WERI-Rb-1 (cell line): ENCODE measurements around the gene SMYD3.

Experiments
- DNase-seq: peaks from one replicate; pipeline ENCODE4 v3.0.0-alpha.2; 2020
- H3K27ac ChIP-seq: fragments of 250-450 bp; sonication (Bioruptor Pico); 2 replicates; pipeline ENCODE4 v1.5.1; 2020; ENCODE audit warnings: mild to moderate bottlenecking, moderate library complexity
- H3K27me3 ChIP-seq: fragments of 250-450 bp; sonication (Bioruptor Pico); 2 replicates; pipeline ENCODE4 v1.5.1; 2021; ENCODE audit warnings: mild to moderate bottlenecking, low read depth, moderate library complexity; ENCODE audit not compliant: insufficient read depth, severe bottlenecking
- H3K36me3 ChIP-seq: fragments of 250-450 bp; sonication (Bioruptor Pico); 2 replicates; pipeline ENCODE4 v1.5.1; 2020; ENCODE audit warnings: mild to moderate bottlenecking, moderate library complexity
- H3K4me3 ChIP-seq: 2 replicates; pipeline ENCODE4 v1.5.1; 2011; ENCODE audit warnings: low read depth, mild to moderate bottlenecking, control low read depth, low read length
- H3K9me3 ChIP-seq: fragments of 250-450 bp; sonication (Bioruptor Pico); 2 replicates; pipeline ENCODE4 v1.5.1; 2021; ENCODE audit warnings: mild to moderate bottlenecking, moderate library complexity; ENCODE audit not compliant: severe bottlenecking
- CTCF ChIP-seq: IDR thresholded peaks from 2 replicates; pipeline ENCODE4 v1.5.1; 2011; ENCODE audit warnings: low read depth, mild to moderate bottlenecking, control low read depth, inconsistent platforms, low read length

SMYD3 gene

GRCh38 chr1:246526915-246527314 lies 19.8 kb upstream of the SMYD3 start:
- DNase-seq = no peak
- H3K36me3 ChIP-seq = no peaks in the 10 kb centered on the region
- TF ChIP-seq CTCF = no peak
- no peak overlapping the region for H3K4me3 ChIP-seq
- H3K9me3 ChIP-seq = peaks cover 20% of the 10 kb centered on the region
- no peak overlapping the region for H3K27ac ChIP-seq
- H3K27me3 ChIP-seq = no peaks in the 10 kb centered on the region

DNA sequence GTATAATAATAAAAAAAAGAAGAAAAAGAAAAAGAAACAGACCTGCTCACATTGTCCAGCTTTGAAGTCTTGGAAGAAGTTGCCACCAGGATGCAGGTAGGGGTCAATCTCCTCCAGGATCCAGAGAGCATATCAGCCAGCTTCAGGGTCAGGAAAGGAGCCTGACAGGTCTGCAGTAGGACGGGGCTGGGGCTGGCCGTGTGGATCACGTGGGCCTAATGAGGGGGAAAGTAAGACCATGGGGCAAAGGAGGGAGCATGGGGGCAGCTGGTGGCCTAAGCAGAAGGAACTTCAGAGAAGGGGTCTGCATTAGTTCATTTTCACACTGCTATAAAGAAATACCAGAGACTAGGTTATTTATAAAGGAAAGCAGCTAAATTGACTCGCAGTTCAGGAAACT lies 19.3 kb upstream of the SMYD3 start:
- Histone ChIP-seq H3K27ac (no peak overlapping the region), H3K27me3 (no peaks in the 10 kb centered on the region), H3K36me3 (no peaks in the 10 kb centered on the region), H3K4me3 (no peak overlapping the region), H3K9me3 (peaks cover 15% of the 10 kb centered on the region)
- no peak for DNase-seq
- TF ChIP-seq CTCF = no peak

- no peaks in the 10 kb centered on the region for H3K27me3 ChIP-seq
- no peak overlapping the region for H3K4me3 ChIP-seq
- TF ChIP-seq CTCF = no peak
- H3K36me3 ChIP-seq = no peaks in the 10 kb centered on the region
- DNase-seq = no peak
- no peak overlapping the region for H3K27ac ChIP-seq
- H3K9me3 ChIP-seq = peaks cover 25% of the 10 kb centered on the region
These were observed 12.4 kb upstream of the SMYD3 start for GRCh38 chr1:246519514-246519913.

DNA sequence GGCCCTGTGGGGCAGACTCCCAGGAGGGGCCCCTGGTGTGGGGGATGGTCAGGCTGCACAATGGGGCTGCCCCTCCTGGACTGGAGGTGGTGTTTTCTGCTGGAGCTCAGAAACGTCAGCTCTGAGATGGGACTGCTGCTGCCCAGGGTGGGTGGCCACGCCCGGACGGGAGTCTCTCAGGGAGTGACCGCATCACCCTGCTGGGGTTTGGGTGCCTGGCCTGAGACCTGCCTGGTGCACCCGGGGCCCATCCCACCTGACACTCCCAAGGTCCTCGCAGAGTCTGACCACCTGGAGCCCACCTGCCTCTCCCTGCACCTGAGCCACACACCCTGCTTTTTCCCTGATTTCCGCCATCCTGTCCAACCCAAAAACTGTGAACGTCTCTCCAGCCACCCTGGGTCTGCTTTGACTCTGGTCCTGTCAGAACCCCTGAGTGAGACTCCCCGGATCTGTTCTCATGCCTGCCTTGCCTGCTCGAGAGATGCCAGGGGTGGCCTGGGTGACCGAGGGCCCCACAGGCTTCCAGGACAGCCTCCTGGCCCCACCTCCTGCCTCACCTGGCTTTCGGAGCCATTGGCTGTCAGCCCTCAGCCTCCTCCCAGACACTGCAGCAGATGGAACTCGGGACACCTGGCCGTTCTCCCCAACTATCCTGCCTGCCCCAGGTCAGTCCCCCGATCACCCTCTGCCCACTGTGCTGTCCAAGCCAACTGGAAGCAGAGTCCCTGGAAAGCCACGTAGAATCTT lies 11.6 kb upstream of the SMYD3 start:
- Histone ChIP-seq H3K27me3 (no peaks in the 10 kb centered on the region), H3K36me3 (no peaks in the 10 kb centered on the region), H3K9me3 (peaks cover 34% of the 10 kb centered on the region), H3K27ac (no peak overlapping the region), H3K4me3 (no peak overlapping the region)
- TF ChIP-seq CTCF = no peak
- DNase-seq = no peak

GRCh38 chr1:246517391-246517790 lies 10.3 kb upstream of the SMYD3 start:
- Histone ChIP-seq H3K36me3 (no peaks in the 10 kb centered on the region), H3K27ac (no peak overlapping the region), H3K9me3 (peaks cover 42% of the 10 kb centered on the region), H3K27me3 (no peaks in the 10 kb centered on the region), H3K4me3 (no peak overlapping the region)
- TF ChIP-seq CTCF = no peak
- no peak for DNase-seq

DNA sequence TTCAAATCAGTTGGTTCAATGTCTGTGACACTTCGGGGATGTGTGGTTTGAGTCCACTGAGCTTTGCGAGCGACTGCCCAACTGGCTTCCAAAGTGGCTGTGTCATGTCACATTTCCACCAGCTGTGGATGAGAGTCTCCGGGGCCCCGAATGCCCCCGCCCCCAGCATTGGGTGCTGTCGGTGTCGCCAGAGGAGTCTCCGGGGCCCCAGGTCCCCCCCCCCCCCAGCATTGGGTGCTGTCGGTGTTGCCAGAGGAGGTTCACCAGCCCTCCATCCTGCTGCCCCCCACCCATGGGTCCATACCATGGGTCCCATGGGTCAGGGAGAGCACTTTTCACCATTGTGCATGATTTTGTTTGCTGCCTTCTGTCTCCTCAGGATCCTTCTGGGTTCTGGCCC lies 9.0 kb upstream of the SMYD3 start:
- H3K4me3 ChIP-seq = no peak overlapping the region
- no peaks in the 10 kb centered on the region for H3K36me3 ChIP-seq
- H3K27me3 ChIP-seq = no peaks in the 10 kb centered on the region
- TF ChIP-seq CTCF = no peak
- DNase-seq = no peak
- peaks cover 42% of the 10 kb centered on the region for H3K9me3 ChIP-seq
- no peak overlapping the region for H3K27ac ChIP-seq
